Thyroid gland (tissue), 4 donors: ENCODE data around the gene MYEOV.

ENCODE experiments used
- CTCF ChIP-seq, 6 experiments: fragments of 200-600 bp in 3 of 6; fragments of 450-650 bp in 3 of 6; sonication (generic) in 3 of 6; IDR thresholded peaks; one replicate each; pipeline ENCODE4 v1.5.1; 2016 to 2019; ENCODE audit warnings: antibody characterized with exemption in 6 of 6, mild to moderate bottlenecking in 2 of 6, inconsistent platforms in 1 of 6, moderate library complexity in 1 of 6
- POLR2A ChIP-seq, 2 donors: fragments of 450-650 bp; IDR thresholded peaks; one replicate each; pipeline ENCODE4 v1.6.1; 2017; ENCODE audit warnings: antibody characterized with exemption in 2 of 2, mild to moderate bottlenecking in 2 of 2, moderate library complexity in 1 of 2

GRCh38 chr11:69275178-69275577 lies 18.8 kb upstream of the MYEOV start:
- TF ChIP-seq CTCF (IDR thresholded peaks at IDR 0.05) (no peak), POLR2A (IDR thresholded peaks at IDR 0.05) (no peak)
